8988T (cell line): Measurements from ENCODE around the gene MVP.
"Not testable (repeated sequence)": the region's sequence is repeated elsewhere in the genome, so short reads cannot be mapped to it uniquely, and the experiment has no call there.

Experiments
- DNase-seq: peaks from one replicate; pipeline ENCODE4 v3.0.0; 2011

The MVP gene

GRCh38 chr16:29815793-29816693 lies 4.2 kb upstream of the MVP start, which contains the start of gene PAGR1:
PAGR1 (plus strand) TSS chr16:29816152; CDS start chr16:29816526, 374 bp downstream.
- peak; percentile 89 for DNase-seq

DNA sequence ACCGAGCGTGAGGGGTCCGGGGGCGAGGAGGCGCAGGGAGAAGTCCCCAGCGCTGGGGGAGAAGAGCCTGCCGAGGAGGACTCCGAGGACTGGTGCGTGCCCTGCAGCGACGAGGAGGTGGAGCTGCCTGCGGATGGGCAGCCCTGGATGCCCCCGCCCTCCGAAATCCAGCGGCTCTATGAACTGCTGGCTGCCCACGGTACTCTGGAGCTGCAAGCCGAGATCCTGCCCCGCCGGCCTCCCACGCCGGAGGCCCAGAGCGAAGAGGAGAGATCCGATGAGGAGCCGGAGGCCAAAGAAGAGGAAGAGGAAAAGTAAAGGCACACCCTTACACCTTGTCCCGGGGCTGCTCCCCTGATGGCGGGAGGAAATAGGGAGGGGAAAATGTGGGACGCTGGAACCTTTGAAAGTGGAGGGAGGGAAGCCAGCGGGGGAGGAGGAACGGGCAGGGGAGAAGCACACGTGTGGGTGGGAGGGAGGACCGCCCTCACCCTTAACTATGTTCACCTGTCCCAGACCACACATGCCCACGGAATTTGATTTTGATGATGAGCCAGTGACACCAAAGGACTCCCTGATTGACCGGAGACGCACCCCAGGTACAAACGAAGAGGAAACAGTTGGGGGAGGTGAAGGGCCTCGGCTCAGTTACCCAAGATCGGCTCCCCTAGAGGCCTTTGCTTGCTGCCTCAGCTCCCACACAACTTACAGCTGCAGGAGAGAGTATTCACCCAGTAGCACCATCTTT lies 3.4 kb upstream of the MVP start:
- DNase-seq, result peak; percentile 71

- no peak for DNase-seq
These were observed 2.2 kb upstream of the MVP start for GRCh38 chr16:29818082-29818481.

DNA sequence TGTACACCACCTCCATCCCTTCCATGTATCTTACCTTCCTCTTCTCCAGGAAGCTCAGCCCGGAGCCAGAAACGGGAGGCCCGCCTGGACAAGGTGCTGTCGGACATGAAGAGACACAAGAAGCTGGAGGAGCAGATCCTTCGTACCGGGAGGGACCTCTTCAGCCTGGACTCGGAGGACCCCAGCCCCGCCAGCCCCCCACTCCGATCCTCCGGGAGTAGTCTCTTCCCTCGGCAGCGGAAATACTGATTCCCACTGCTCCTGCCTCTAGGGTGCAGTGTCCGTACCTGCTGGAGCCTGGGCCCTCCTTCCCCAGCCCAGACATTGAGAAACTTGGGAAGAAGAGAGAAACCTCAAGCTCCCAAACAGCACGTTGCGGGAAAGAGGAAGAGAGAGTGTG lies 756 bp upstream of the MVP start:
- no peak for DNase-seq

- DNase-seq, result no peak
These were observed 724 bp downstream of the MVP start for GRCh38 chr16:29820730-29821642.

- peak; percentile 61 for DNase-seq
These were observed 1.4 kb downstream of the MVP start for GRCh38 chr16:29821643-29822115.

- no peak for DNase-seq
These were observed 4.4 kb downstream of the MVP start for GRCh38 chr16:29824589-29825144.

DNA sequence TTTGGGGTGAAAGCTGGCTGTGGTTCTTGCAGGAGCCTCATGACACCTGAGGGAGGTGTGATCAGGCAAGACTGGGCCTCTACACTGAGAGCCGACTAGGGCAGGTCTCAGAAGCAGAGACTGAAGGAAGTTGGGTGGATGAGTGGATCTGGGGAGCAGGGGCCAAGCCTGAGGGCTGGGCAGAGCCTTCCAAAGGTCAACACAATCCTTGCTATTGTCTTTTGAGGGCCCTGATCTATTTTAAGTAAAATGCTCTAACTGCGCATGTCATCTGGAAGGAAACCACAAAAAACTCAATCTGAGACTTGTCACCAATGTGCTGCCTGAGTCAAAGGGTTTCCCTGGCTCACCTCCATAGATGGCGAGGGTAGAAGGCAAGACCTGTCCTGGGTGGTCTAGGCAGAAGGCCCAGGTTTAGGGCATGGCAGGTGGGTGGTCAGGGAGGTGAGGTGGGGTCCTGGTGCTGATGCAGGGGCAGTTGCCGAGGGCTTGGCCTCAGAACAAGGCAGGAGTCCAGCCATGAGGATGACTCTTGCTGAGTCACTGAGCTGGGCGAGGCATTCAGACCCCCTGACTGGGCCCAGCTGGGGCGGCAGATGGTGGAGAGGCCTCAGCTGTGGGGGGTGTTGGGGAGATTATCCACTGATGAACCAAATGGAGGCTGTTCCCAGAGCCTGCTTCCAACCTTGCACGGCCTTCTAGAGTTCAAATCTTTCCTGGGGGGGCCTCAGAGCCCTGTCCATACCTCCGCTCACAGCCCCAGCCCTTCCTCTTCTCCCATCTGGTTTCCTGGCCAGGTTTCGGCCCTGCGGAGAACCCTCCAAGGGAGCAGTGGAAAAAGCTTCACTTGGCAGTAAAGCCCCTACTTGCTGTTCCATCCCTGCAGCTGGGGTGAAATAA lies 5.1 kb downstream of the MVP start:
- no peak for DNase-seq

GRCh38 chr16:29826342-29826695 lies 6.1 kb downstream of the MVP start:
- DNase-seq, result no peak

- no peak for DNase-seq
These were observed 10.5 kb downstream of the MVP start for GRCh38 chr16:29830774-29831173.

- DNase-seq, result no peak
These were observed 11.2 kb downstream of the MVP start for GRCh38 chr16:29831490-29831889.

DNA sequence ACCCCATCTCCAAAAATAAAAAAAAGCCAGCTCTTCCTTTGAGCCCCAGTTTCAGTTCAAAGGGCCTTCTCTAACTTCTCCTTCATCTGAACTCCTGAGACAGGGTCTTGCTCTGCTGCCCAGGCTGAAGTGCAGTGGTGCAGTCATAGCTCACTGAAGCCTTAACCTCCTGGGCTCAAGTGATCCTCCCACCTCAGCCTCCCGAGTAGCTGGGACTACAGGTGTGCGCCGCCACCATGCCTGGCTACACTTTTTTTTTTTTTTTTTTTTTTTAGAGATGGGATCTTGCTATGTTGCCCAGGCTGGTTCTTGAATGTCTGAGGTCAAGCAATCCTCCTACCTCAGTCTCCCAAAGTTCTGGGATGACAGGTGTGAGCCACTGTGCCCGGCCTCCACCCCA lies 13.0 kb downstream of the MVP start:
- not testable (repeated sequence) for DNase-seq

DNA sequence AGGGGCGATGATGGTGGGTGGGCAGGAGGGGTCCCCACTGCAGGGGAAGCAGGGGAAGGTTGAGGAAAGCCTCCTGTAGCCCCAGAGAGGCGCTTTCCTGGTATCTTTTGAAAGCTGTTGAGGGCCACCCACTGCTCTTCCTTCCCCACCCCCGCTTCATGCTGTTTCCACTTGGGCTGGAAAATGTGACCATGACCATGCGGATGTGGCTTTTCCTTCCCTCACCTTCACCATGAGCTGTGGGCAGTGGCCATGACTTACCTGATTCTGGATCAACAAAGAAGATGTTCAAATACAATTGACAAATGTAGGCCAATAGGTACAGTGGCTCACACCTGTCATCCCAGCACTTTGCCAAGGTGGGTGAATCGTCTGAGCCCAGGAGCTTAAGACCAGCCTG lies 13.8 kb downstream of the MVP start:
- no peak for DNase-seq

DNA sequence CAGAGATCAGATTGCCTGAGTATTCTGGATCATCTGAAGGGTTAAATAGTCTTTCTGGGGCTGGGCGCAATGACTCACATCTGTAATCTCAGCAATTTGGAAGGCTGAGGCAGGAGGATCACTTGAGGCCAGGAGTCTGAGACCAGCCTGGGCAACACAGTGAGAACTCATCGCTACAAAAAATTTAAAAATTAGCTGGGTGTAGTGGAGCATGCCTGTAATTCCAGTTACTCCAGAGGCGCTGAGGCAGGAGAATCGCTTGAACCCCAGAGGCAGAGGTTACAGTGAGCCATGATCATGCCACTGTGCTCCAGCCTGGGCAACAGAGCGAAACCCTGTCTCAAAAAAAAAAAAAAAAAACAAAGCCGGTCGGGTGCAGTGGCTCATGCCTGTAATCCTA lies 15.7 kb downstream of the MVP start:
- no peak for DNase-seq

DNA sequence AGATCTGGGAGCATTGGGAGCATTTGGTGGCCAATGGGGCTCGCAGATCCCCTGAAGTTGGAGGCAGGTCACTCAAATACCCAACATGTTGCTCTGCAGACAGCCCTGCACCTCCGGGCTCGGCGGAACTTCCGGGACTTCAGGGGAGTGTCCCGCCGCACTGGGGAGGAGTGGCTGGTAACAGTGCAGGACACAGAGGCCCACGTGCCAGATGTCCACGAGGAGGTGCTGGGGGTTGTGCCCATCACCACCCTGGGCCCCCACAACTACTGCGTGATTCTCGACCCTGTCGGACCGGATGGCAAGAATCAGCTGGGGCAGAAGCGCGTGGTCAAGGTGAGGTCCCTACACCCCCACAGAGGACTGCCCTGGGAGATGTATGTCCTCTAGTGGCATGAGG lies 16.4 kb downstream of the MVP start:
- no peak for DNase-seq

GRCh38 chr16:29837841-29838240 lies 17.6 kb downstream of the MVP start:
- DNase-seq, result no peak

GRCh38 chr16:29839822-29840221 lies 19.6 kb downstream of the MVP start:
- DNase-seq, result no peak

DNA sequence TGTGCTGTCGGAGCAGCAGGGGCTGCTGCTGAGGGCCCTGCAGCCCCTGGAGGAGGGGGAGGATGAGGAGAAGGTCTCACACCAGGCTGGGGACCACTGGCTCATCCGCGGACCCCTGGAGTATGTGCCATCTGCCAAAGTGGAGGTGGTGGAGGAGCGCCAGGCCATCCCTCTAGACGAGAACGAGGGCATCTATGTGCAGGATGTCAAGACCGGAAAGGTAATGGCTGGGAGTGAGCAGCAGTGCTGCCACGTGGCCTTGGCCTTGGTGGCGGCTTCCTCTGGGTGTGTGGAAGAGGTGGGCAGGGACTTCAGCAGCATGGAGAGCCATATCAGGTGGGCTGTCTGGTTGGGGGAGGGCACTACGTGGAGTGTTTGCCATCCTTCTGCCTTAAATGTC lies 20.0 kb downstream of the MVP start:
- DNase-seq, result no peak

DNA sequence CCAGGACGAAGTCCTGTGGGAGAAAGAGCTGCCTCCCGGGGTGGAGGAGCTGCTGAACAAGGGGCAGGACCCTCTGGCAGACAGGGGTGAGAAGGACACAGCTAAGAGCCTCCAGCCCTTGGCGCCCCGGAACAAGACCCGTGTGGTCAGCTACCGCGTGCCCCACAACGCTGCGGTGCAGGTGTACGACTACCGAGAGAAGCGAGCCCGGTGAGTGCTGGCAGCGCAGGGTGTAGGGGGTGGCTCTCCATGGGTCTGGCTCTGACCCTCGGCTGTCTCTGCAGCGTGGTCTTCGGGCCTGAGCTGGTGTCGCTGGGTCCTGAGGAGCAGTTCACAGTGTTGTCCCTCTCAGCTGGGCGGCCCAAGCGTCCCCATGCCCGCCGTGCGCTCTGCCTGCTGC lies 21.4 kb downstream of the MVP start:
- no peak for DNase-seq

GRCh38 chr16:29842732-29843346 lies 22.6 kb downstream of the MVP start:
- DNase-seq, result no peak

- DNase-seq, result no peak
These were observed 23.7 kb downstream of the MVP start for GRCh38 chr16:29843931-29844330.
